Measurements from ENCODE around the gene GPR153. TPM values are rescaled to one million over a fixed set of nuclear protein-coding genes. Genes with fewer than 3 reads are reported as not detected.

Gene GPR153
- total RNA-seq, 2 donors from 2014 or later = 4.6 to 5.6 TPM

- Mint-ChIP-seq H3K9me3 (no peaks in the 10 kb centered on the region), H3K4me1 (ENCODE audit: low read depth in 2 of 2) (peaks cover 35 to 45% of the 10 kb centered on the region in 2 donors), H3K27ac (peak overlapping the region; percentile 83 to 85), H3K4me3 (peak overlapping the region; percentile 96), H3K36me3 (peaks cover 30% of the 10 kb centered on the region), H3K27me3 (no peaks in the 10 kb centered on the region)
- DNase-seq (ENCODE audit: low spot score) (no peak), ATAC-seq (no peak)
These were observed 63.0 kb downstream of the GPR153 start for GRCh38 chr1:6197746-6198427.

Other genes starting within 250 kb of the GPR153 start
- gene KCNAB2, start 215.2 kb downstream of the GPR153 start, total RNA-seq = 100 to 1,000 TPM; 157 to 360 TPM
- under 1 TPM; 0.31 to 0.78 TPM for gene CHD5, start 80.8 kb downstream of the GPR153 start, total RNA-seq
- gene RPL22, start 61.5 kb downstream of the GPR153 start, total RNA-seq = 100 to 1,000 TPM; 209 to 355 TPM
- gene RNF207, start 55.0 kb downstream of the GPR153 start, total RNA-seq = 10 to 100 TPM in 1 of 2 donors, 1 to 10 TPM in 1; 4.2 to 14.2 TPM
- 10 to 100 TPM; 44.1 to 71.4 TPM for gene ICMT, start 25.1 kb downstream of the GPR153 start, total RNA-seq
- not detected for gene HES3, start 16.9 kb downstream of the GPR153 start, total RNA-seq
- 10 to 100 TPM; 49.5 to 87.5 TPM for gene ACOT7, start 132.7 kb upstream of the GPR153 start, total RNA-seq
- gene HES2, start 158.8 kb upstream of the GPR153 start, total RNA-seq = not detected
- under 1 TPM; 0.14 to 0.84 TPM for gene ESPN, start 163.7 kb upstream of the GPR153 start, total RNA-seq
- 100 to 1,000 TPM in 1 of 2 donors, 10 to 100 TPM in 1; 83.6 to 106 TPM for gene TNFRSF25, start 205.1 kb upstream of the GPR153 start, total RNA-seq
- under 1 TPM; 0.33 to 0.81 TPM for gene PLEKHG5, start 230.6 kb upstream of the GPR153 start, total RNA-seq